22Rv1 (cell line): ENCODE data around the gene RRP15.

ENCODE experiments used
- CTCF ChIP-seq: fragments of 450-650 bp; IDR thresholded peaks from 2 replicates; pipeline ENCODE4 v1.5.1; 2017; ENCODE audit warnings: mild to moderate bottlenecking
- ZFX ChIP-seq: fragments of 450-650 bp; IDR thresholded peaks from 2 replicates; pipeline ENCODE4 v1.6.1; 2017; ENCODE audit warnings: antibody characterized with exemption, borderline replicate concordance

GRCh38 chr1:218298398-218298797 is 13.3 kb downstream of the RRP15 start:
- TF ChIP-seq CTCF (no peak), ZFX (no peak)
